Progenitor cell of endocrine pancreas (in vitro differentiated cells): ENCODE results near the gene PRR23C. TPM values are rescaled to one million over a fixed set of nuclear protein-coding genes. Genes with fewer than 3 reads are reported as not detected.

ENCODE experiments used
- DNase-seq: peaks from one replicate; pipeline ENCODE4 v3.0.0; 2021; ENCODE audit warnings: low spot score; ENCODE audit not compliant: unreplicated experiment
- H3K27ac Mint-ChIP-seq: 2 replicates; pipeline ENCODE4 v1.8.0; 2021; ENCODE audit warnings: mild to moderate bottlenecking, moderate library complexity, mixed read lengths
- H3K27me3 Mint-ChIP-seq: 2 replicates; pipeline ENCODE4 v1.8.0; 2021; ENCODE audit warnings: mixed read lengths
- H3K36me3 Mint-ChIP-seq: 2 replicates; pipeline ENCODE4 v1.8.0; 2022; ENCODE audit warnings: mixed read lengths; ENCODE audit not compliant: insufficient read depth
- H3K4me1 Mint-ChIP-seq: 2 replicates; pipeline ENCODE4 v1.8.0; 2021; ENCODE audit warnings: low read depth, mixed read lengths
- H3K4me3 Mint-ChIP-seq: 2 replicates; pipeline ENCODE4 v1.8.0; 2021; ENCODE audit warnings: low read depth, mild to moderate bottlenecking, moderate library complexity, mixed read lengths
- H3K9me3 Mint-ChIP-seq: 2 replicates; pipeline ENCODE4 v1.8.0; 2021; ENCODE audit warnings: low read depth, mixed read lengths
- long read RNA-seq: library from polyadenylated mRNA; unstranded; transcript quantifications from one replicate; pipeline ENCODE4 v2.0.0, GENCODE V29; 2020
- total RNA-seq: library from RNA; stranded (reverse); gene quantifications from 2 replicates; pipeline ENCODE4 v1.2.1, GENCODE V29; 2021
- TF ChIP-seq, protein P1 (sequence below): fragments of 200-600 bp; sonication (generic); IDR thresholded peaks from one replicate; pipeline ENCODE4 v1.5.0; 2021; ENCODE audit warnings: antibody characterized with exemption, mild to moderate bottlenecking; ENCODE audit not compliant: unreplicated experiment

Gene PRR23C
- total RNA-seq, result not detected in 2 replicates
- long read RNA-seq, result 0 reads

DNA sequence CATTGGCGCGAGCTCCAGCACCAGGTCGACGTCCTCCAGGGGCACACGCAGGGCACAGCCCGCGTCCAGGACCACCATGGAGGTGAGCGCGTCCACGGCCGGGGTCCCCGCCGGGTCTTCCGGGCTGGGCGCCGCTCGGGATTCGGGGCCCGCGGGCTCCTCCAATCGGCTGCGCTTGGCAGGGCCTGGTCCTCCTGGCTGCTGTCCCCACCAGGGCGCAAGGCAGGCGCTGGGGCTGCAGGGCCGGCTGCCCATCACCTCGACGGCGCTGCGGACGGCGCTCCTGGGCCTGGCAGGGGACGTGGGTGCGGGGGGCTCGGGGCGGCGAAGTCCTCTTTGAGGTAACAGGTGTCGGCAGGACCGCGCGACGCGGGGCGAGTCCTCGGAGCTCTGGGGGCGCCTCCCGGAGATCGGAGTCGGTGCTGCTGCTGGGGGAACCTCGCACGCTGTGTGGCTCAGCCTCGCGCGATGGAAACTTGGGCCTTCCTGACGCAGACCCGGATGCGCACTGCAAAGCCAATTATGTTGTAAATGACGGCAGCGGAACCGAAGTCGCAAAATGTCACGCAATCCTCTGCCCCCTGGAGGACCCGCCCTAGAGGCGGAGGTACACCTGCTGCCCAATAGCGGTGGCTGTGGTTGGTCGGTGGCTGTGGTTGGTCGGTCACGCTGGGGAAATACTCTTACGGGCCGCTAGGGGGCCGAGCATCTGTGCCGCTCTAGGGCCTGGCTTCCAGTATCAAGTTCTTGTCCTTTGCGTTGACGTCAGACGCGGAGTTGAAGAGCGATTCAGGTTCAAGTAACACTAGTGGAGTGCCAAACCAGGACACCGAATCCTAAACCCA lies at the start of gene PRR23C:
TSS of gene PRR23C (minus strand) at position 527 of the 845 bp plus-strand sequence. CDS start at position 255, 272 bp downstream.
- no peak for DNase-seq
- no peaks in the 10 kb centered on the region for H3K36me3 Mint-ChIP-seq
- no peak within 1 kb of the TSS for H3K4me3 Mint-ChIP-seq
- TF ChIP-seq, protein P1, sequence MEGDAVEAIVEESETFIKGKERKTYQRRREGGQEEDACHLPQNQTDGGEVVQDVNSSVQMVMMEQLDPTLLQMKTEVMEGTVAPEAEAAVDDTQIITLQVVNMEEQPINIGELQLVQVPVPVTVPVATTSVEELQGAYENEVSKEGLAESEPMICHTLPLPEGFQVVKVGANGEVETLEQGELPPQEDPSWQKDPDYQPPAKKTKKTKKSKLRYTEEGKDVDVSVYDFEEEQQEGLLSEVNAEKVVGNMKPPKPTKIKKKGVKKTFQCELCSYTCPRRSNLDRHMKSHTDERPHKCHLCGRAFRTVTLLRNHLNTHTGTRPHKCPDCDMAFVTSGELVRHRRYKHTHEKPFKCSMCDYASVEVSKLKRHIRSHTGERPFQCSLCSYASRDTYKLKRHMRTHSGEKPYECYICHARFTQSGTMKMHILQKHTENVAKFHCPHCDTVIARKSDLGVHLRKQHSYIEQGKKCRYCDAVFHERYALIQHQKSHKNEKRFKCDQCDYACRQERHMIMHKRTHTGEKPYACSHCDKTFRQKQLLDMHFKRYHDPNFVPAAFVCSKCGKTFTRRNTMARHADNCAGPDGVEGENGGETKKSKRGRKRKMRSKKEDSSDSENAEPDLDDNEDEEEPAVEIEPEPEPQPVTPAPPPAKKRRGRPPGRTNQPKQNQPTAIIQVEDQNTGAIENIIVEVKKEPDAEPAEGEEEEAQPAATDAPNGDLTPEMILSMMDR, result no peak
- H3K9me3 Mint-ChIP-seq, result peaks cover 13% of the 10 kb centered on the region
- no peaks in the 10 kb centered on the region for H3K27me3 Mint-ChIP-seq
- no peak within 1 kb of the TSS for H3K27ac Mint-ChIP-seq
- H3K4me1 Mint-ChIP-seq, result no peaks in the 10 kb centered on the region

DNA sequence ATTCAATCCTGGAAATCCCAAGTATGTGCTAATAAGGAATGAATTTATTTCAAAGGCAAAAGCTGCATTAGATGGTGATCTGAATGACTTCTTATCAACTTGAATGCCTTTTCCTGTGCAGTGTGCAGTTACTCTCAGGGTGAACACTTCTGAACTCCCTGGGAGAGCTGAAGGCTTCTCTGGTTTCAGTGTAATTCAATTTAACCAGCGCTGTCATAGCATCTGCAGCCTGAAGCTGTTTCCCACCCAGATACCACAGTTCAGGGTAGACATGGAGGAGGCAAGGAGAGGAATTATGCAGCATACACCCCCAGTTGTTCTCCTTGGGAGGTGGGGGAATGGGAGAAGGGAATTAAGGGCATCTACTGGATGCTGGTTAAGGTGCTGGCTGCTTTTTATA lies 49.1 kb upstream of the PRR23C start:
- Mint-ChIP-seq H3K9me3 (peaks cover 8% of the 10 kb centered on the region), H3K4me3 (no peak overlapping the region)

DNA sequence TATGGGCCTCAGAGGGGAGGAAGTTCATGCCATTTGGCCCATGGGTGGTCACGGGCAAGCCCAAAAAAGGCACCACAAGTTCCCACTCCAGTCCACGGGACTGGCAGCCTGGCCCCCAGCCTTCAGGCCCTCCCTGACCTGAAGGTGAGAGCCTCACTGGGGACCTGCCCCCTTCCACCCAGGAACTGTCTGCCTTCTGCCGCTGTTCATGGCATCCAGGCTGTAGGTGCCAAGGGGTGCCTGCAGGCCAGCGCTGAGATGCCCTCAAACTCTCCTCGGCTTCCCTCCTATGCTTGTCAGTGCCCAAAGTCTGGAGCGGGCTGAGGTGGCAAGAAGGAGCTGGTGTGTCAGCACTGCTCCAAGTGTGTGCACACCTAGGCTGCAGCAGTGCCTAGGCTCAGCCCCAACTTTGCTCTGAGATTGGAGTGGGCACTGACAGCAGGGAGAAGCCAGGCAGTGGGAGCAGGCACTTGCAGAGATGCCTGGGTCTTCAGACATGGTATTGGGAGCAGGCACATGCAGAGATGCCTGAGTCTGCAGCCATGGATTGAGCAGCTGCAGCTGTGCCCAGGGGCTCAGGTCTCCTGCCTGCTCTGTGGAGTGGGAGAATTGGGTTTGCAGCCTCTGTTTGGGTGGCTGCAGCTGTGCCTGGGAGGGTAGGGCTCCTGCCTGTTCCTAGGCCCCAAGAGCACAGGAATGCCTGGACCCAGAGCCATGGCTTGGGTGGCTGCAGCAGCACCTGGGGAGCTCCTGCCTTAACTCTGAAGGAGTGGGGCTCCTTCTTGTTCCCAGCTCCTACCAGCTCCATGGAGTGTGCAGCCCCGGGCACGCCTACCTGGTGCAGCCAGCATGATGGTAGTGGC lies 44.0 kb upstream of the PRR23C start:
- H3K27me3 Mint-ChIP-seq, result peaks cover 26% of the 10 kb centered on the region
- no peak overlapping the region for H3K27ac Mint-ChIP-seq
- DNase-seq, result no peak
- no peaks in the 10 kb centered on the region for H3K36me3 Mint-ChIP-seq
- H3K9me3 Mint-ChIP-seq, result peaks cover 8% of the 10 kb centered on the region
- TF ChIP-seq, protein P1, result no peak
- H3K4me1 Mint-ChIP-seq, result no peaks in the 10 kb centered on the region
- no peak overlapping the region for H3K4me3 Mint-ChIP-seq

More for the DNA sequence above, 49.1 kb upstream of the PRR23C start:
- Mint-ChIP-seq H3K4me1 (no peaks in the 10 kb centered on the region), H3K27me3 (peaks cover 34% of the 10 kb centered on the region), H3K36me3 (no peaks in the 10 kb centered on the region), H3K27ac (no peak overlapping the region)
- TF ChIP-seq, protein P1, result no peak
- DNase-seq, result no peak

DNA sequence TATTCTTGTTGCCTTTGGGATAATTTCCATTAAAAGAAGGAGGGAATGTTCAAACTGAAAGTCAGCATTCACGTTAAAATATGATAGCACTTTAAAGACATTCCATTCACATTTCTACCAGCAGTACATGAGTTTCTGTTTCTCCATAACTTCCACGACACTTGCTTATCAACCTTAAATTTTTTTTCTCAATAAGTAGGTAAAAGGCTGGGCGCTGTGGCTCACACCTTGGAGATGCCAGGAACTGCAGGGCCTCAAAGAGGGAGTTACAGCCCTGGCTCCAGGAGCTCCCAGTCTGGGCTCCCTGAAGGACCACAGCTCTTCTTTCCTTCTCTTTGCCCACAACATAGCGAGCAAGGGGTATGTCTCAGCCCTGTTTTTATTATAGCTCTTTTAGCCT lies 42.9 kb upstream of the PRR23C start:
- Mint-ChIP-seq H3K36me3 (no peaks in the 10 kb centered on the region), H3K9me3 (peaks cover 6% of the 10 kb centered on the region), H3K4me3 (no peak overlapping the region), H3K27me3 (peaks cover 27% of the 10 kb centered on the region), H3K27ac (no peak overlapping the region), H3K4me1 (no peaks in the 10 kb centered on the region)
- TF ChIP-seq, protein P1, result no peak
- no peak for DNase-seq

DNA sequence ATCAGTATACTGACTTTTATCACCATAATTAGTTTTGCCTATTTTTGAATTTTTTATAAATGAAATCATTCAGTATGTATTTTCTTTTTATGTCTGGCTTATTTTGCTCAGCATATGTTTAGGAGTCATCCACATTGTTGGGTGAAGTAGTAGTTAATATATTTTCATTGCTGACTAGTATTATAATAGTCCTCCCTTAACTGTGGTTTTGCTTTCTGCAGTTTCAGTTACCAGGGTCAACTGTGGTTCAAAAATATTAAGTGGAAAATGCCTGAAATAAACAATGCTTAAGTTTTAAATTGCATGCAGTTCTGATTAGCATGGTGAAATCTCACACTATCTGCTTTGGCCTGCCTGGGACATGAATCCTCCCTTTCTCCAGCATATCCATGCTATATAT lies 39.5 kb upstream of the PRR23C start:
- H3K36me3 Mint-ChIP-seq, result no peaks in the 10 kb centered on the region
- TF ChIP-seq, protein P1, result no peak
- H3K27ac Mint-ChIP-seq, result no peak overlapping the region
- H3K27me3 Mint-ChIP-seq, result peaks cover 24% of the 10 kb centered on the region
- no peak for DNase-seq
- H3K9me3 Mint-ChIP-seq, result no peaks in the 10 kb centered on the region
- H3K4me3 Mint-ChIP-seq, result no peak overlapping the region
- H3K4me1 Mint-ChIP-seq, result no peaks in the 10 kb centered on the region
